Umbilical cord (tissue), 2 donors: Measurements from ENCODE around the gene SP7. TPM values are rescaled to one million over a fixed set of nuclear protein-coding genes. Genes with fewer than 3 reads are reported as not detected.
"Not testable (repeated sequence)": the region's sequence is repeated elsewhere in the genome, so short reads cannot be mapped to it uniquely, and the experiment has no call there.

Source experiments
- DNase-seq: peaks from one replicate; pipeline ENCODE4 v3.0.0-alpha.2; 2015; ENCODE audit warnings: low spot score
- total RNA-seq: library from RNA; depleted of rRNA; stranded (reverse); fragments of >200 nt; gene quantifications from one replicate; pipeline ENCODE4 v1.2.3, GENCODE V29; 2014; ENCODE audit warnings: low replicate concordance; ENCODE audit not compliant: insufficient read depth

The SP7 gene
- 0.24 TPM for total RNA-seq

- peak; percentile 46 for DNase-seq
Measured at GRCh38 chr12:53336181-53336681, at the start of gene SP7. TSS of gene SP7 (minus strand) at chr12:53336354. CDS start at chr12:53335646, 708 bp downstream.

GRCh38 chr12:53383258-53383657 lies 47.1 kb upstream of the SP7 start:
- no peak for DNase-seq

GRCh38 chr12:53381731-53382630 lies 45.8 kb upstream of the SP7 start:
- DNase-seq, result peak; percentile 28

- DNase-seq, result no peak
Measured at GRCh38 chr12:53380794-53381730, 44.9 kb upstream of the SP7 start.

- DNase-seq, result peak; percentile 96
Measured at GRCh38 chr12:53380104-53380793, 44.1 kb upstream of the SP7 start, which contains the start of gene SP1. TSS of gene SP1 (plus strand) at chr12:53380176. CDS start at chr12:53380292, 116 bp downstream.

GRCh38 chr12:53379389-53380103 lies 43.4 kb upstream of the SP7 start:
- peak; percentile 100 for DNase-seq

- no peak for DNase-seq
Measured at GRCh38 chr12:53378724-53379388, 42.7 kb upstream of the SP7 start.

- DNase-seq, result no peak
Measured at GRCh38 chr12:53378222-53378621, 42.1 kb upstream of the SP7 start.

- no peak for DNase-seq
Measured at GRCh38 chr12:53376747-53377146, 40.6 kb upstream of the SP7 start.

GRCh38 chr12:53374277-53374676 lies 38.1 kb upstream of the SP7 start:
- not testable (repeated sequence) for DNase-seq

GRCh38 chr12:53373554-53374133 lies 37.5 kb upstream of the SP7 start:
- not testable (repeated sequence) for DNase-seq

GRCh38 chr12:53365245-53365904 lies 29.2 kb upstream of the SP7 start:
- no peak for DNase-seq

- DNase-seq, result not testable (repeated sequence)
Measured at GRCh38 chr12:53361638-53362037, 25.5 kb upstream of the SP7 start.

- DNase-seq, result no peak
Measured at GRCh38 chr12:53358836-53359419, 22.8 kb upstream of the SP7 start.

GRCh38 chr12:53355121-53355520 lies 19.0 kb upstream of the SP7 start:
- no peak for DNase-seq

- no peak for DNase-seq
Measured at GRCh38 chr12:53353257-53353655, 17.1 kb upstream of the SP7 start.

GRCh38 chr12:53352331-53353256 lies 16.4 kb upstream of the SP7 start:
- DNase-seq, result peak; percentile 90

- no peak for DNase-seq
Measured at GRCh38 chr12:53347905-53348304, 11.8 kb upstream of the SP7 start.
